Stimulated activated CD4-positive, alpha-beta T cell treated with anti-CD3 and anti-CD28 coated beads, Interleukin-4, amount 100 ng/mL, for 4 hours (primary cell): Measurements from ENCODE around the gene POLDIP3.
"Not testable (repeated sequence)": the region's sequence is repeated elsewhere in the genome, so short reads cannot be mapped to it uniquely, and the experiment has no call there.

ENCODE experiments used
- DNase-seq, 2 experiments: peaks; one replicate each; pipeline ENCODE4 v3.0.0-alpha.2; 2020

Gene POLDIP3

GRCh38 chr22:42584364-42584940 lies 30.2 kb downstream of the POLDIP3 start:
- no peak for DNase-seq

- DNase-seq, result no peak
These were observed 31.7 kb downstream of the POLDIP3 start for GRCh38 chr22:42582987-42583386.

- peak; percentile 80 to 89 for DNase-seq
These were observed 32.6 kb downstream of the POLDIP3 start for GRCh38 chr22:42581762-42582716.

GRCh38 chr22:42581194-42581761 lies 33.4 kb downstream of the POLDIP3 start:
- not testable (repeated sequence) for DNase-seq

GRCh38 chr22:42580040-42580439 lies 34.6 kb downstream of the POLDIP3 start:
- not testable (repeated sequence) for DNase-seq

GRCh38 chr22:42577623-42578240 lies 37.0 kb downstream of the POLDIP3 start:
- DNase-seq, result no peak

GRCh38 chr22:42577141-42577540 lies 37.5 kb downstream of the POLDIP3 start:
- not testable (repeated sequence) for DNase-seq

- DNase-seq, result not testable (repeated sequence)
These were observed 38.6 kb downstream of the POLDIP3 start for GRCh38 chr22:42575996-42576574.

- not testable (repeated sequence) for DNase-seq
These were observed 40.2 kb downstream of the POLDIP3 start for GRCh38 chr22:42574468-42574867.

- not testable (repeated sequence) for DNase-seq
These were observed 40.6 kb downstream of the POLDIP3 start for GRCh38 chr22:42574046-42574445.

- DNase-seq, result not testable (repeated sequence)
These were observed 43.6 kb downstream of the POLDIP3 start for GRCh38 chr22:42571068-42571467.

GRCh38 chr22:42570580-42570979 lies 44.1 kb downstream of the POLDIP3 start:
- DNase-seq, result not testable (repeated sequence)

GRCh38 chr22:42567950-42568349 lies 46.7 kb downstream of the POLDIP3 start:
- DNase-seq, result not testable (repeated sequence)

- no peak for DNase-seq
These were observed 48.7 kb downstream of the POLDIP3 start for GRCh38 chr22:42565956-42566355.

- DNase-seq, result no peak
These were observed 50.0 kb downstream of the POLDIP3 start for GRCh38 chr22:42564699-42565098.

GRCh38 chr22:42563943-42564342 lies 50.7 kb downstream of the POLDIP3 start:
- DNase-seq, result not testable (repeated sequence)

- DNase-seq, result no peak
These were observed 52.0 kb downstream of the POLDIP3 start for GRCh38 chr22:42562684-42563083.

- DNase-seq, result no peak
These were observed 52.4 kb downstream of the POLDIP3 start for GRCh38 chr22:42562279-42562678.

GRCh38 chr22:42561856-42562255 lies 52.8 kb downstream of the POLDIP3 start:
- DNase-seq, result no peak

- DNase-seq, result no peak
These were observed 53.9 kb downstream of the POLDIP3 start for GRCh38 chr22:42560781-42561180.

GRCh38 chr22:42560381-42560780 lies 54.3 kb downstream of the POLDIP3 start:
- DNase-seq, result no peak

GRCh38 chr22:42553475-42554361 lies 61.0 kb downstream of the POLDIP3 start, which contains the start of gene SERHL2:
SERHL2 (plus strand) TSS chr22:42553956; CDS start chr22:42554021, 65 bp downstream.
- peak; percentile 76 to 81 for DNase-seq
